ENCODE results near the gene ANKRD13A.

- TF ChIP-seq CTCF (conservative IDR thresholded peaks at IDR 0.05 in 1 of 2, IDR thresholded peaks at IDR 0.05 in 1 of 2; ENCODE audit: extremely low read depth in 1 of 2, insufficient read depth in 1 of 2, low read depth in 1 of 2, low read length in 2 of 2) (no peak), EZH2 (IDR thresholded peaks at IDR 0.05; ENCODE audit: borderline replicate concordance, low read length) (no peak)
These were observed 48.2 kb downstream of the ANKRD13A start for GRCh38 chr12:110047297-110047940.
